Heart right ventricle (tissue), 16 donors: ENCODE results near the gene RHOJ. TPM values are rescaled to one million over a fixed set of nuclear protein-coding genes. Genes with fewer than 3 reads are reported as not detected.
"Not testable (repeated sequence)": the region's sequence is repeated elsewhere in the genome, so short reads cannot be mapped to it uniquely, and the experiment has no call there.

ENCODE experiments used
- ATAC-seq, 8 donors: fragments of 200-7000 bp; cut with Tn5 transposase; one replicate each; pipeline ENCODE4 v1.9.1; 2020; ENCODE audit warnings: mild to moderate bottlenecking in 8 of 8, moderate library complexity in 8 of 8, moderate number of reproducible peaks in 1 of 8
- DNase-seq, 2 donors: peaks; one replicate each; pipeline ENCODE4 v3.0.0-alpha.2; 2020
- H3K27ac ChIP-seq, 10 donors: fragments of 200-600 bp; sonication (generic) in 2 of 10; one replicate each; pipeline versions ENCODE4 v1.5.0 to v1.8.0; 2020 to 2022; ENCODE audit warnings: mild to moderate bottlenecking in 3 of 10
- H3K27me3 ChIP-seq, 7 donors: fragments of 200-600 bp; one replicate each; pipeline ENCODE4 v1.8.0; 2021 to 2022; ENCODE audit warnings: mild to moderate bottlenecking in 2 of 7
- H3K36me3 ChIP-seq, 9 donors: fragments of 200-600 bp; sonication (generic) in 1 of 9; one replicate each; pipeline versions ENCODE4 v1.5.0 to v1.8.0; 2020 to 2022; ENCODE audit warnings: mild to moderate bottlenecking in 2 of 9
- H3K4me1 ChIP-seq, 9 donors: fragments of 200-600 bp; sonication (generic) in 1 of 9; one replicate each; pipeline versions ENCODE4 v1.5.0 to v1.8.0; 2020 to 2022; ENCODE audit warnings: mild to moderate bottlenecking in 4 of 9
- H3K4me3 ChIP-seq, 10 donors: fragments of 200-600 bp; sonication (generic) in 2 of 10; one replicate each; pipeline versions ENCODE4 v1.5.0 to v1.8.0; 2020 to 2022; ENCODE audit warnings: mild to moderate bottlenecking in 7 of 10, moderate library complexity in 2 of 10
- H3K9me3 ChIP-seq, 11 donors: fragments of 200-600 bp in 10 of 11; sonication (generic) in 2 of 11; one replicate each; pipeline versions ENCODE4 v1.5.0 to v1.8.0; 2013 to 2022; ENCODE audit warnings: mild to moderate bottlenecking in 2 of 11, control low read depth in 1 of 11, moderate library complexity in 1 of 11
- CTCF ChIP-seq, 9 donors: fragments of 200-600 bp; sonication (generic) in 2 of 9; IDR thresholded peaks; one replicate each; pipeline versions ENCODE4 v1.5.0 to v1.8.0; 2021 to 2022; ENCODE audit warnings: antibody characterized with exemption in 9 of 9, mild to moderate bottlenecking in 5 of 9, moderate library complexity in 1 of 9
- WGBS, 2 donors: extraction: QIAGEN DNeasy Blood & Tissue Kit; methylation state at CpG; one replicate each; pipeline ENCODE4 v1.1.7; 2013; ENCODE audit warnings: inconsistent platforms in 1 of 2; 5-methylcytosine and 5-hydroxymethylcytosine counted together
- intact Hi-C, 10 donors: fragments of 100-400 bp; cut with DNase I; formaldehyde crosslinking; loops; one replicate each; pipeline versions ENCODE4 v1.11.1 to v1.14.2; 2022
- polyA plus RNA-seq, 2 donors: library from polyadenylated mRNA; stranded (reverse); fragments of 200-250 nt; gene quantifications; one replicate each; pipeline ENCODE4 v1.2.3, GENCODE V29; 2013
- total RNA-seq, 10 donors: library from RNA; stranded (reverse); fragmentation: NEBNext Ultra II Directional in 3 of 10; extraction: Animal tissue kit (Norgen Biotek cat#: 25700) in 3 of 10; gene quantifications; one replicate each; pipeline versions ENCODE4 v1.2.1 to v1.2.4, GENCODE V29; 2021 to 2023
- donor health status: Arrhythmogenic right ventricular cardiomyopathy.
- donor health status: ischemic (EF 13 %, LVEDD 7.1; RV severe dilation, severe dysfunction).
- donor health status: healthy with polysubstance abuse.
- donor health status: DM: no; HTN: yes; CAD: no.
- donor health status: DM: no; HTN: no; CAD: no.
- donor health status: ischemic (EF 25% LVEDD 6.9; RV normal size, moderate dysfunction).
- donor health status: ischemic (EF 25% LVEDD 5.7; RV mildly dilated, moderate dysfunction).
- donor health status: healthy.
- donor health status: DM: yes; HTN: yes; CAD: no.
- donor health status: Ischemic cardiomyopathy.
- donor health status: ischemic (EF 35%, LVEDD 5.7; RV mildly dilated, moderate dysfunction).
- donor health status: nonischemic (EF 11% LVEDD 7.7; RV severe dilation, severe dysfunction).
- donor health status: DM: yes; HTN: yes; CAD: no.
- donor health status: PGD.
- donor health status: ischemic (EF 29% LVEDD 5.4; RV normal size, mild dysfunction).
- donor health status: nonischemic (EF 23%, LVEDD 6.1; RV moderate dilation, normal function).

The RHOJ gene
- total and polyA plus RNA-seq, 12 donors = 7.5 to 19.8 (median 12.2) TPM

GRCh38 chr14:63300854-63301253 is 96.6 kb downstream of the RHOJ start:
- no peak overlapping the region for H3K4me3 ChIP-seq
- H3K27ac ChIP-seq = peak overlapping the region in 1 of 10 donors; percentile 30
- intact Hi-C loops = loop anchor here in 1 of 10 donors (2.0 kb wide), 1 partner anchor 50 kb away; no protein-coding TSS in a partner anchor
- WGBS, 2 donors = 45 to 56% methylated on average over 2 of the region's 2 CpGs
- DNase-seq (no peak), ATAC-seq (no peak)
- peaks cover 0 to 8% (median 4%) of the 10 kb centered on the region in 9 donors for H3K4me1 ChIP-seq
- no peak for TF ChIP-seq CTCF (IDR thresholded peaks at IDR 0.05)
- no peaks in the 10 kb centered on the region for H3K27me3 ChIP-seq
- H3K36me3 ChIP-seq = no peaks in the 10 kb centered on the region
- H3K9me3 ChIP-seq = peaks cover 0 to 1% (median 0%) of the 10 kb centered on the region in 11 donors

GRCh38 chr14:63301891-63302534 is 97.8 kb downstream of the RHOJ start:
- DNase-seq (no peak), ATAC-seq (no peak)
- intact Hi-C loops = loop anchor here in 1 of 10 donors (2.0 kb wide), 1 partner anchor 51 kb away; no protein-coding TSS in a partner anchor
- no peaks in the 10 kb centered on the region for H3K27me3 ChIP-seq
- no peak for TF ChIP-seq CTCF (IDR thresholded peaks at IDR 0.05)
- H3K36me3 ChIP-seq = no peaks in the 10 kb centered on the region
- H3K4me1 ChIP-seq = peaks cover 0 to 8% (median 0%) of the 10 kb centered on the region in 9 donors
- WGBS, 2 donors = 60 to 61% methylated on average over 10 of the region's 10 CpGs
- no peaks in the 10 kb centered on the region for H3K9me3 ChIP-seq
- no peak overlapping the region for H3K27ac ChIP-seq
- H3K4me3 ChIP-seq = no peak overlapping the region

GRCh38 chr14:63304429-63304828 is 100.2 kb downstream of the RHOJ start:
- intact Hi-C loops, H3K9me3 ChIP-seq, H3K36me3 ChIP-seq, H3K4me1 ChIP-seq, ATAC-seq, H3K4me3 ChIP-seq, H3K27ac ChIP-seq, DNase-seq, H3K27me3 ChIP-seq: not testable (repeated sequence)
- WGBS, 2 donors = 93 to 97% methylated on average over 5 of the region's 5 CpGs

GRCh38 chr14:63308723-63309317 is 104.6 kb downstream of the RHOJ start:
- intact Hi-C loops = no loop called here
- Histone ChIP-seq H3K36me3 (no peaks in the 10 kb centered on the region), H3K27me3 (no peaks in the 10 kb centered on the region), H3K4me3 (no peak overlapping the region), H3K27ac (no peak overlapping the region), H3K4me1 (no peaks in the 10 kb centered on the region), H3K9me3 (no peaks in the 10 kb centered on the region)
- peak in 6 of 9 donors; percentile 32 to 50 (median 44) for TF ChIP-seq CTCF (IDR thresholded peaks at IDR 0.05)
- ATAC-seq (no peak), DNase-seq (no peak)
- WGBS, 2 donors = 62 to 65% methylated on average over 7 of the region's 7 CpGs

DNA sequence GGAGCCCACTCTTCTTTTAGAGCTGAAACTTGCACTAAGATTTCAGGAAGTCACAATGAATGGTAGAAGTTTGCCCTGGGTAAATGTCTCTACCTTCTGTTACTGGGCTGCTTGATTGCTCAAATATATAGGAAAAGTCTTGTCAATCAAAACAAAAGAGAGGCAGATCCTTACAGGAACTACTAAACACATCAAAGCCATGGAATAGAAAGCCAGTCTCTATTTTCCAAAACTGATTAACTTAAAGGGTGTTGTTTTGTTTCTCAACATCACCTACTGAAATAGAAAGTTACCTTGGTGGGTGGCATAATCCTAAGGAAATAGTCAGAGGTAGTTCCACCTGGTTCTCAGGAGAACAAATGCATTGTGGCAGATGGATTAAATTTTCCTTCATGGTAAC is 114.6 kb downstream of the RHOJ start, which contains the start of gene GPHB5:
TSS of gene GPHB5 (minus strand) at position 101 of the 400 bp plus-strand sequence. CDS start 1,086 bp downstream, outside the sequence.
- ATAC-seq = no peak

More for the DNA sequence above, 114.6 kb downstream of the RHOJ start, which contains the start of gene GPHB5:
- TF ChIP-seq CTCF (IDR thresholded peaks at IDR 0.05) = no peak
- no peaks in the 10 kb centered on the region for H3K9me3 ChIP-seq
- no peak for DNase-seq
- intact Hi-C loops = no loop called here
- no peak within 1 kb of the TSS for H3K27ac ChIP-seq
- no peaks in the 10 kb centered on the region for H3K27me3 ChIP-seq
- no peaks in the 10 kb centered on the region for H3K4me1 ChIP-seq
- no peak within 1 kb of the TSS for H3K4me3 ChIP-seq
- H3K36me3 ChIP-seq = no peaks in the 10 kb centered on the region
